HG03558 (cell line): ENCODE results near the gene STAG3.
"Not testable (repeated sequence)": the region's sequence is repeated elsewhere in the genome, so short reads cannot be mapped to it uniquely, and the experiment has no call there.

Source experiments
- ATAC-seq: cut with Tn5 transposase; IDR thresholded peaks from one replicate; pipeline ENCODE4 v1.9.1; 2021; ENCODE audit warnings: moderate number of reproducible peaks; ENCODE audit not compliant: unreplicated experiment; ENCODE audit errors: extremely low read depth

Gene STAG3

DNA sequence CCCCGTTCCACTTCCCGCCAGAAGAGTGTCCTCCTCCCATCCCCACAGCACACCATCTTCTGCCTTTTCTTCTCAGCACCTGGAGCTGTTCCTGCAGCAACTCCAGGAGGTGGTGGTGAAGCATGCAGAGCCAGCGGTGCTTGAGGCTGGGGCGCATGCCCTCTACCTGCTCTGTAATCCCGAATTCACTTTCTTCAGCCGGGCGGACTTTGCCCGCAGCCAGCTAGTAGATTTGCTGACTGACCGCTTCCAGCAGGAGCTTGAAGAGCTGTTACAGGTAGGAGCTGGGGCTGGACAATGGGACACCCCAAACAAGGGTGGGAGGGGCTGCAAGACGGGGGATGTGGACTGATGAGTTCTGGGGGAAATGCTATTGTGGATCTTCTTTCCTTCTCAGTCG lies 23.0 kb downstream of the STAG3 start:
- no peak for ATAC-seq

DNA sequence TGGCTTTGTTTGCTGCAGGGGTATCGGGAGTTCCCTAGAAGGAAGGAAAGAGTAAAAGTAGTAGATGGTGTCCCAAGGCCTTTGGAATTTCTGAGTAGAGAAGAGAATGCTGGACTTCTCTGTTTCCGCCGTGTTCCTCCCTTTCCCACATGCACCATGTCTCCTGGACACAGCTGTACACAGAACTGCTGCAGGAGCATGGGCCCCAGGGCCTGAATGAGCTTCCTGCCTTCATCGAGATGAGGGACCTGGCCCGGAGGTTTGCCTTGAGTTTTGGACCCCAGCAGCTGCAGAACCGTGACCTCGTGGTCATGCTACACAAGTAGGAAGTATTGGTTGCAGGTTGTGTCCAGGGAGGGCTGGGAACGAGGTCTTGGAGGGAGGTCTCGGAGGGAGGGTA lies 26.7 kb downstream of the STAG3 start:
- no peak for ATAC-seq

DNA sequence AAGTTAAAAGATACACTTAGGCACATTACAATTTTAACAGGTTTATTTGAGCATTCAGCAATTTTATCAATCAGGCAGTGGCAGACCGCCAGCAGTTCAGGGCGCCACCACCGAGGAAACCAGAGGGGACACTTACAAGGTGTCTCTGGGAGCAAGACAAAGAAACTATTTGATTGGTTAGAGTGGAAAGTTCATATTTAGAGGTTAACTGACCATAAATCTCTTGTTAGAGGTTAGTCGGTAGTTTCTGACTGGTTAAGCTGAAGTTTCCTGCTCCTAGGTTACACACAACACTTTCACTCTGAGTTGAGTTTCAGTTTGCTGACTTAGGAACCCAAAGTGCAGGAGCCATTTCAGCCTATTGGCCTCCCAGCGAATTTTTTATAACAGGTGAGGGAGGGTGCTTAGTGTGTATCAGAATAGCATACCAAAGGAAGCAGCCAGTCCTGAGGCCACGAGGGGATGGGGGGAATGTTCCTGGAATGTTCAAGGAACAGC lies 31.2 kb downstream of the STAG3 start:
- peak; percentile 58 for ATAC-seq

DNA sequence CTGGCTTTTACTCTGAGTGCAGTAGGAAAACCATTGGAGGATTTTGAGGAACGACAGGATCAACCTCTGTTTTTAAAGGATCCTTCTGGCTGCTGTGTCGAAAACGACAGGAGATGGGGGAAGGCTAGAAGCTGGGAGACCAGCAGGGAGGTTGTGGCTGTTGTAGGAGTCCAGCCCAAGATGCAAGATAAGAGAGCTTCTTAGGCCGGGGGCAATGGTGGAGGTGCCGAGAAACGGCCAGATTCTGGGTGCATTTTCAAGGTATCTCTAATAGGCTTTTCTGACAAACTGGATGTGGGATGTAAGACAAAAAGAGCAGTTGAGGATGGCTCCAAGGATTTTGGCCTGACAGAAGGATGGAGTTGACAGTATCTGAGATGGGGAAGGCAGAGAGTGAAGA lies 31.8 kb downstream of the STAG3 start:
- ATAC-seq: no peak

DNA sequence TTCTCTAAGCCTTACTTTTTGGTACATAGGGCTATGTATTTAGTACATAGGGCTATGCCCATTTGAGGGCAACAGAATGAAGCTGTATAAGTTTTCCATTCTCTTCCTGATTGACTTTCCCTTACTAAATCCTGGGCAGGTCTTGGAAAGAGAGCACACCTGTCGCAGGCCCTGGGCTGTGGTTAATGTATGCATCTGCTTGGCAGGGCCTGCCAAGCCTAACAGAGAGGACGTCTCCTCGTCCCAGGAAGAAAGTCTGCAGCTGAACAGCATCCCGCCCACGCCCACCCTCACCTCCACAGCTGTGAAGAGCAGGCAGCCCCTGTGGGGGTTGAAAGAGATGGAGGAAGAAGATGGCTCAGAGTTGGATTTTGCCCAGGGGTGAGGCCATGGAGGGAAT lies 33.1 kb downstream of the STAG3 start:
- no peak for ATAC-seq

DNA sequence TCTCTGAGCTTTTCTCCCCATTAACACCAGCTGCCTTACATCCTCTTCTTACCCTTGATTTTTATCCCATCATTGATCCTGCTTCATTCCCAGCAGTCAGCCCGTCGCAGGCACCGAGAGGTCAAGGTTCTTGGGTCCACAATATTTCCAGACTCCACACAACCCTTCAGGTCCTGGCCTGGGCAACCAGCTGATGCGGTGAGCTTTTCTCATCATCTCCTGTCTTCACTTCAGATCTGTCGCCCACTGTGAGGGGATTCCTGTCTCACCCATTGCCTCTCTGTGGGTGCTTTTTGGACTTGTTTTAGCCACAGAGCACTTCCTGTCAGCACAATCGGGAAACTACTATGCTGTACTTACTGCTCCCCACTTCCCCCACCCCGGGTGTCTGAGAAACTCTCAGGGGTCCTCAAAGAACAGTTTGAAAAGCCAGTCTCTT lies 33.6 kb downstream of the STAG3 start:
- ATAC-seq: no peak

DNA sequence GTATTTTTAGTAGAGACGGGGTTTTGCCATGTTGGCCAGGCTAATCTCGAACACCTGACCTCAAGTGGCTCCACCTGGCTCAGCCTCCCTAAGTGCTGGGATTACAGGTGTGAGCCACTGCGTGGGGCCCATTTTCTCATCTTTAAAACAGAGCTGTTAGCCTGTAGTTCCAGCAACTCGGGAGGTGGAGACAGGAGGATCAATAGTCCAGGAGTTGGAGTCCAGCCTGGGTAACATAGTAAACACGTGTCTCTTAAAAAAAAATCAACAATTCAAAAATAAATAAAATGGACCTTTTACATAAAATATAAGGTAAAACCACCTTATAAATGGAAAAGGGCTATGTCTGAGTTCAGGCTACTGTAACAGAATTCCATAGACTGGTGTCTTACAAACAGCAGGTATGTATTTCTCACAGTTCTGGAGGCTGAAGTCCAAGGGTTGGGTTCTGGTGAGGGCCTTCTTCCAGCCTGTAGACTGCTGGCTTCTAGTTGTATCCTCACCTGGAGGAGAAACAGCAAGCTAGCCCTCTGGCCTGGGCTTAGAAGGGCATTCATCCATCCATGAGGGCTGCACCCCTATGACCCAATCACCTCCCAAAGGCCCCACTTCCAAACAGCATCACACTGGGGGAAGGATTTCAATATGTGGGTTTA lies 35.0 kb downstream of the STAG3 start:
- ATAC-seq: no peak

DNA sequence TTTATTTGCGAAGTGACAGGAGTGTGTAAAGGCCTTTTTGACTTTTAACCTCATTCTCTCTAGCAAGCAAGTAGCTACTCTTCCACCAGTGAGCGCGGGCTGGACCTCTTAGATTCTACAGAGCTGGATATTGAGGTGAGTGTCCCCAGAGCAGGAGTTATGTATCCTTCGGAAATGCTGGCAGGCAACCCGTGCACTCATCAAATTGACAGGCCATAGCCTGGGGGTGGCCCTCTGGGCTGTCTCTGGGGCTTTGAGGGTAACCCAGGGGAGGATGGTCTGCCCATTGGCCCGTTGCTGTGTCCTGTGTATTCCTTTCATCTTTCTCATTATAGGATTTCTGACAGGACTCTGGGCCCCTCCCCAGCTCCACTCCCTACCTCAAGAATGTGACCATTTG lies 36.0 kb downstream of the STAG3 start:
- no peak for ATAC-seq

DNA sequence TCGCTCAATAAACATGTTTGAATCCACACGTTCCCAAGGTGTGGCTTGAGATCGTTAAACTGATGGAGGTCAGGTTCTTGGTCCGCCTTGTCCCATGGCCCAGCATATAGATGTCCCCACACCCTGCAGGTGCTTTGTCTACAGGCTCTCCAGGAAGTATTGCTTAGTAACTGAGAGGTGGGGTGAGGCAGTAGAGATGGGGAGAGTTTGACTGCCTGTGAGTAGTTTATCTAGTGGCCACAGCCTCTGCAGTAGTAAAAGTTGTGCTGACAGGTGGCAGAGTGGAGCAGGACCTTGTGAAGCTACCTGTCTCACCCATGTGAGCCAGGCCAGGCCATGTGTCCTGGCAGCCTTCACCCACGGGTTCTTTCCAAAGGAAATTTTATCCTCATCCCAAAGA lies 36.6 kb downstream of the STAG3 start:
- not testable (repeated sequence) for ATAC-seq

DNA sequence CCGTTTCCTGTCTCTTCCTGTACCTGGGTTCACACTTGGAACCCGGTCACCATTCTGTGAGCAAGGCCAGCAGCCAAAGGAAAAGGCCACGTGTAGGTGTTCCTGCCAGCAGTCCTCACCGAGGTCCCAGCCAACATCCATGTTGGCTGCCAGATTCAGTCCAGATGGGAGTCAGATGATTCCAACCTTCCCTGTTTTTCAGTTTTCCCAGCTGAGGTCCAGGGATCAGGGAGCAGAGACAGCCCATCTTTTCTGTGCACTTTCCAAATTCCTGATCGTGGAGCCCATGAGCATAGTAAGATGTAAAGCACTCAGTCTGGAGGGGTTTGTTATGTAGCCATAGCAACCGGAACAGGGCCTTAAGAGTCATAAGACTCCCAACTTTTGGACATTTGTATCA lies 38.2 kb downstream of the STAG3 start:
- no peak for ATAC-seq

DNA sequence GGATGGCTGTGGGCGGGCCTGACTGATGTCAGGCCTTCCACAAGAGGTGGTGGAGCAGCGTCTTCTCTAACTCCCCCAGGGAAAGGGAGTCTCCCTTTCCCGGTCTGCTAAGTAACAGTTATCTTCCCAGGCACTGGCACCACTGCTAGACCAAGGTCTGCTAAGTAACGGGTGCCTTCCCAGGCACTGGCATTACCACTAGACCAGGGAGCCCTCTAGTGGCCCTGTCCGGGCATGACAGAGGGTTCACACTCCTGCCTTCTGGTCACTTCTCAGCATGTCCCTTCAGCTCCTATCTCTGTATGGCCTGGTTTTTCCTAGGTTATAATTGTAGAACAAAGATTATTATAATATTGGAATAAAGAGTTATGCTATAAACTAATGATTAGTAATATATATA lies 40.2 kb downstream of the STAG3 start:
- ATAC-seq: not testable (repeated sequence)

DNA sequence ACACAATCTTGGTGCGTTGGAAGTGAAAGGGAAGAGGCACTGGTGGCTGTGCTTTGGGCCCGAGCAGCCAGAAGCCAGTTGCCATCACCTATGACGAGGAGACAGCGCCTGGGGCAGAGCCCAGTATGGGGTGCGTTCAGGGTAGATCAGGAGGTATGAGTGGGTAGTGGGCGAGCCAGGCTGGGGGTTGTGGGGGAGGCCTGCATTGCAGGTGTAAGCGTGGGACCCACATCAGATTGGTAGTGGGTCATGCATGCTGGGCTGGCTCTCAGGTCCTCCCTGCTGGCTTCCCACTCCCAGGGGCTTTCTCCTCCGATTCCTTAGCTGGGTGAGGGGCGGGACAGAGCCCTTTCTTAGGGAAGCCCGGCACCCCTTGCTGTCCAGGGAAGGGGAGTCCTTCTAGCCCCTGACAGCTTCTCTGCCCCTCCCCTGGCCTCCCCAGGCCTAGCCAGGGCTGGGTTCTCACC lies 41.6 kb downstream of the STAG3 start:
- ATAC-seq: no peak

DNA sequence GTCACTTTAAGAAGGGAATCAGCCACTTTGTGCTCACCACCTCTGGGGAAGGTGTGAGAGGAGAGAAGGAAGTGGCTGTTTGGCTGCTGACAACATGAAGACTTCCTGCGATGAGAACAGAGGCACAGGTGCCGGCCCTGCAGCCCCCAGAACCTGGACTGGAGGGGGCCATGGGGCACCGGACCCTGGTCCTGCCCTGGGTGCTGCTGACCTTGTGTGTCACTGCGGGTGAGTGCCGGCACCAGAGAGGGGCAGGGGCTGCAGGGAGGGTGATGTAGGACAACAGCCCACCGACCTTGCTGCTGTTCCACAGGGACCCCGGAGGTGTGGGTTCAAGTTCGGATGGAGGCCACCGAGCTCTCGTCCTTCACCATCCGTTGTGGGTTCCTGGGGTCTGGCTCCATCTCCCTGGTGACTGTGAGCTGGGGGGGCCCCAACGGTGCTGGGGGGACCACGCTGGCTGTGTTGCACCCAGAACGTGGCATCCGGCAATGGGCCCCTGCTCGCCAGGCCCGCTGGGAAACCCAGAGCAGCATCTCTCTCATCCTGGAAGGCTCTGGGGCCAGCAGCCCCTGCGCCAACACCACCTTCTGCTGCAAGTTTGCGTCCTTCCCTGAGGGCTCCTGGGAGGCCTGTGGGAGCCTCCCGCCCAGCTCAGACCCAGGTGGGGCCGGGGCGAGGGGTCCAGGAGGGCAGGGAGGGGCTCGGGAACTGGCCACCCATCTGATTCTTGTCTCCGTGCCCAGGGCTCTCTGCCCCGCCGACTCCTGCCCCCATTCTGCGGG lies 42.3 kb downstream of the STAG3 start, which contains the start of gene PVRIG:
PVRIG (plus strand) TSS at position 149 of the 785 bp plus-strand sequence; CDS start at position 171, 22 bp downstream.
- ATAC-seq: not testable (repeated sequence)

DNA sequence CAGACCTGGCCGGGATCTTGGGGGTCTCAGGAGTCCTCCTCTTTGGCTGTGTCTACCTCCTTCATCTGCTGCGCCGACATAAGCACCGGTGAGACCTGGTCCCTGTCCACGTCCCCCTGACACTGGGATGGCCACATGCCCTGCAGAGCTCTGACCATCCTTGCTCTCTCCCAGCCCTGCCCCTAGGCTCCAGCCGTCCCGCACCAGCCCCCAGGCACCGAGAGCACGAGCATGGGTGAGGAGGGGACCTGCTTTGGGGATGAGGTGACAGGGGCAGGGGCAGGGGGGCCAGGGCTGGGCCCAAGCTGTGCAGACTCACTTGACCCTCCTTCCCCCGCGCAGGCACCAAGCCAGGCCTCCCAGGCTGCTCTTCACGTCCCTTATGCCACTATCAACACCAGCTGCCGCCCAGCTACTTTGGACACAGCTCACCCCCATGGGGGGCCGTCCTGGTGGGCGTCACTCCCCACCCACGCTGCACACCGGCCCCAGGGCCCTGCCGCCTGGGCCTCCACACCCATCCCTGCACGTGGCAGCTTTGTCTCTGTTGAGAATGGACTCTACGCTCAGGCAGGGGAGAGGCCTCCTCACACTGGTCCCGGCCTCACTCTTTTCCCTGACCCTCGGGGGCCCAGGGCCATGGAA lies 43.0 kb downstream of the STAG3 start:
- ATAC-seq: no peak

DNA sequence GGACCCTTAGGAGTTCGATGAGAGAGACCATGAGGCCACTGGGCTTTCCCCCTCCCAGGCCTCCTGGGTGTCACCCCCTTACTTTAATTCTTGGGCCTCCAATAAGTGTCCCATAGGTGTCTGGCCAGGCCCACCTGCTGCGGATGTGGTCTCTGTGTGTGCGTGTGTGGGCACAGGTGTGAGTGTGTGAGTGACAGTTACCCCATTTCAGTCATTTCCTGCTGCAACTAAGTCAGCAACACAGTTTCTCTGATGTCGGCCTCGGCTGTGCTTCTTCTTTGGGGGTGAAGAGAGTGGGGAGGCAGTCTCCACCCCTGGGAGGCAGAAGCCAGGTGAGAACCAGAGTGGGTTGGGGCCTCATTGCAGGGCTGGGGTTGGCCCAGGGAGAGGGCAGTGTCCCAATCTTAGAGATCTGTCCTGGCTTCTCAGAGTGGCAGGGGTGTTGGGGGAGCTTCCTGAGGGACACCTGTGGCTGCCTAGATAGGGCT lies 43.6 kb downstream of the STAG3 start:
- no peak for ATAC-seq

DNA sequence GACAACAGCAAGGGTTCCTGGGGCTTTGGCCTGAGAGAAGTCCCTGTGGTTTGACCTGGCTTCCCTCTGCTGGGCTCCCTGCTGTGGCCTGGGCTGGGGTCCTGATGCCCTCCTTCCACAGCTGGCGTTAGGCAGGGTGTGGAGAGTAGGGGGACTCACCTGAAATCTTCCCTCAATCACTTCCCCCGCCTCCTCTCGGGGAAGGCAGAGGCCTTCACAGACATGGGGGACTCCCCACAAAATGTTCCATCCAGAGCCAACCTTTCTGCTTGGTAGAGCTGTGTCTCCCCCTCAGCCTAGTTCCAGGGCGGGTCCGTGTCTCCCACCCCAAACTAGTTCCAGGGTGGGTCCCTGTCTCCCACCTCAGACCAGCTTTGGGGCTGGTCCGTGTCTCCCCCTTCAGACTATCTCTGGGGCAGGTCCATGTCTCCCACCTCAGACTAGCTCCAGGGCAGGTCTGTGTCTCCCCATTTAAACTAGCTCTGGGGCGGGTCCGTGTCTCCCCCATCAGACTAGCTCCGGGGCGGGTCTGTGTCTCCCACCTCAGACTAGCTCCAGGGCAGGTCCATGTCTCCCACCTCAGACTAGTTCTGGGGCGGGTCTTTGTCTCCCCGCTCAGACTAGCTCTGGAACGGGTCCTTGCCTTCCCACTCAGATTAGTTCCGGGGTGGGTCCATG lies 44.2 kb downstream of the STAG3 start:
- no peak for ATAC-seq

DNA sequence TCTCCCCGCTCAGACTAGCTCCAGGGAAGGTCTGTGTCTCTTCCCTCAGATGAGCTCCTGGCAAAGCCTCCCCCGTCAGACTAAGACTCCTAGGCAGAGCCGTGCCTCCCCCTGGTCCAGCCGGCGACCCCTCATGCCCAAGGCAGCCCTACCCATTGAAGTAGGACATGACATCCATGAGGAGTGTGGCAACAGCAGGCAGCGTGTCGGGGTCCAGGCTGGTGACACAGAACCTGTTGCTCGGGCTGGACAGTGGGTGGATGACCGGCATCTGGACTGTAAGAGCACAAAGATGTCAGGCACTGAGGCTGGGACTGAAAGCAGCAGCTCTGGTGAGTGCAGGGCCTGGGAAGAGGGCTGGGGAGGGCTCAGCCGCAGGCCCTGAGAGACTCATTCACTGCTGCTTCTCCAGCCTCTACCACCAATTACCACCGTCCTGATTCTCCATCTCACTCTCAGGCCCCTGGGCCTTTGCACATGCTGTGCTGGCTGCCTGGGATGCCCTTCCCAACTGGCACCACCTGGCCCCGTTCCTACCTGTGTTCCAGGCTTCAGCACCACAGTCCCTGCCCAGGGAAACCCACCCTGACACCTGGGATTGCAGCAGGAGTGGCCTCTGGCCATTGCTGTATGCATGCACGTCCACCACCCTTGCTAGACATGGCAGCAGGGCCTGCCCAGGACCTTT lies 44.9 kb downstream of the STAG3 start:
- no peak for ATAC-seq

DNA sequence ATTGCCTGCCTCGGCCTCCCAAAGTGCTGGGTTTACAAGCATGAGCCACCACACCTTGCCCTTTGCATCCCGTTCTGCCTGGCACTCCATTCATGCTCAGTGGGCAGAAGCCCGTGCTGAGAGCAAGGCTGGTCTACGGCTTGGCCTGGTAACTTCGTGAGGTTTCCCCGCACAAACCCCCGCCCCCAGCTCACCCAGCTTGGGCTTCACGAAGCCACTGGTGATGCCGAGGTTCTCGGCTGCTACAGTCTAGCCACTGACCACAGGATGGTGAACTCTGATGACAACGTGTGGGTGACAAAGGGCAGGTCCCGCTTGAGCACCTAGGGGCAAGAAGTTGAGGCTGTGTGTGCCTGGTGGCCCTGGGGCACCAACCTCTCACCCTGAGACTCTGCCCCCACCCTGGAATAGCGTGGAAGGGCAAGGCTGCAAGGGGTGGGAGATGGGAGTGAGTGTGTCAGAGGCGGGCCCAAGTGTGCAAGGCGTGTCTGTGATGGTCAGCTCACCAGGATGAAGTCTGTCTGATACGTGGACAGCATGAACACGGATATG lies 45.7 kb downstream of the STAG3 start:
- ATAC-seq: not testable (repeated sequence)

DNA sequence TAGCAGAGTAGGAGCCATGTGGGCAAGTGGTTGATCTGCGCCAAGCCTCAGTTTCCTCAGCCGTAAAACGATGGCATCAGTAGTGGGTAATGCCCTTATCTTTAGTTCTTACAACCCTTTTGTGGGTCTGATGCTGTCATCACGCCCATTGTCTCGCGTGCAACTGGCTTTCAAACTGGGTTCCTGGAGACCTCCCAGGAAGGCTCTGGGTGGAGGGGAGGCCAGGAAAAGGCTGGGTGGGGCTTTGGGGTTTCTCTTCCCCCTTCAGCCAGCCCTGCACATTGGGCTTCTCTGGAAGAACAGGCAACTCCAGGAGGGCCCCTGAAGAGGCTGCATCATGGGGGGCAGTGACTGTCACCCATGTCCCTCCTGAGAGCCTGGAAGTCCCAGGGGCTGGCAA lies 47.2 kb downstream of the STAG3 start:
- not testable (repeated sequence) for ATAC-seq
